GM12891 (cell line): ENCODE data around the gene CPTP.

Source experiments
- PAX5 ChIP-seq: IDR thresholded peaks from 2 replicates; pipeline ENCODE4 v1.6.1; 2011; ENCODE audit warnings: low read length, moderate library complexity, mild to moderate bottlenecking; ENCODE audit not compliant: insufficient read depth, severe bottlenecking
- POLR2A ChIP-seq: IDR thresholded peaks from 2 replicates; pipeline ENCODE4 v1.6.1; 2011; ENCODE audit warnings: low read depth, low read length, control low read depth
- POLR2AphosphoS5 ChIP-seq: IDR thresholded peaks from 2 replicates; pipeline ENCODE4 v1.6.1; 2011; ENCODE audit warnings: low read depth, low read length, control low read depth
- POU2F2 ChIP-seq: IDR thresholded peaks from 2 replicates; pipeline ENCODE4 v1.6.1; 2011; ENCODE audit warnings: low read depth, mild to moderate bottlenecking, control low read depth, low read length, moderate library complexity
- SPI1 ChIP-seq: IDR thresholded peaks from 2 replicates; pipeline ENCODE4 v1.6.1; 2011; ENCODE audit warnings: low read depth, low read length, control low read depth
- TAF1 ChIP-seq: IDR thresholded peaks from 2 replicates; pipeline ENCODE4 v1.6.1; 2011; ENCODE audit warnings: low read depth, low read length, control low read depth

GRCh38 chr1:1275836-1276235 lies 48.8 kb upstream of the CPTP start:
- no peak for TF ChIP-seq PAX5
- no peak for TF ChIP-seq POLR2A
- no peak for TF ChIP-seq POLR2AphosphoS5
- no peak for TF ChIP-seq TAF1
- TF ChIP-seq SPI1, result no peak
- TF ChIP-seq POU2F2, result no peak
